HG02938 (cell line): ENCODE data around the gene RMND5A.
"Not testable (repeated sequence)": the region's sequence is repeated elsewhere in the genome, so short reads cannot be mapped to it uniquely, and the experiment has no call there.

Source experiments
- ATAC-seq: cut with Tn5 transposase; IDR thresholded peaks from one replicate; pipeline ENCODE4 v1.9.1; 2021; ENCODE audit warnings: mild to moderate bottlenecking, moderate library complexity; ENCODE audit not compliant: unreplicated experiment

Gene RMND5A

GRCh38 chr2:86714579-86715173, 5.4 kb upstream of the RMND5A start:
- not testable (repeated sequence) for ATAC-seq

DNA sequence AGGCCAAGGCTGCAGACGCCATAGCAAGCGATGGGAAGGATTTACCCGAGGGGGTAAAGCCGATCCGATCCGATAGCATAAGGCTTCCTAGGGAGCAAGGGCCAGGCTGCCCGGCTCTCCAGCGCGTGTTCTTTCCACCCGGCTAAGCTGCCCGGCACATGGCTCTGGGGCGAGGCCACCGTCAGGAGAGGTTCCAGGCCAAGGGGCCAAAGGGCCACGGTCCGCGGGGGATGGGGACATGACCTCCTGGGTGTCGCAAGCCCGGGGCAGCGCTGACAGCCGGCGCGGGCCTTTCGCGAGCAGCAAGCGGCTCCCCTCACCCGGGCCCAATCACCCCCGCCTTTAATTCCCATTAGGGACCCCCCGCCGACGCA, 841 bp upstream of the RMND5A start:
- ATAC-seq = peak; percentile 11

DNA sequence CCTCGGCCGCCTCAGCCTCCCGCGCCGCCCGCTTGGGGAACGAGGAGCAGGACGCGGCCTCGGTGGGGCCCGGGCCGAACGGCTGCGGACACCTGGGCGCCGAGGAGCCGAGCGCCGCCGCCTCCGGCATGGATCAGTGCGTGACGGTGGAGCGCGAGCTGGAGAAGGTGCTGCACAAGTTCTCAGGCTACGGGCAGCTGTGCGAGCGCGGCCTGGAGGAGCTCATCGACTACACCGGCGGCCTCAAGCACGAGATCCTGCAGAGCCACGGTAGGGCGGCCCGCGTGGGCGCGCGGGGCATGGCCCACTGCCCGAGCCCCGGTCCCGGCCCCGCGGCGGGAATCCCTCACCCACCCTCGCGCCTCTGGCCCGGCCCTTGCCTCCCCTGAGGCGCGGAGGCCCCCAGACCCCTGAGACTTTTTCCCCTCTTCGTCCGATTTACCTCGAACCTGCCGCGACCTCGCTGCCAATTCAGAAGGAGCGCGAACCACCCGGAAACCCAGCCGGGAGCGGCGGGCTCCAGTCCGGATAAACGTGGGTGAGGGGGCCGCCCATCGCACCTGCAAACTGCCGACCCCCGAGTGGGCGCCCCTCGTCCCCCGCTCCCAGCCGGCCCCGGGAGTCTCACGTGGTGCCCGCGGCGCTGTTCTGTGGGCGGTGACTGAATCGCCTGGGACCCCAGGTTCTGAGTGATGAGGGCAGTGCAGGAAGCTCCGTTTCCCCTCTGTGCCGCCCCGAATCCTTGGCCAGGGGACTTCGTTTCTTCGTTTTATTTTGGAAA, 639 bp downstream of the RMND5A start:
- ATAC-seq = peak; percentile 28

- ATAC-seq = not testable (repeated sequence)
These were observed 5.6 kb downstream of the RMND5A start for GRCh38 chr2:86725706-86726105.

DNA sequence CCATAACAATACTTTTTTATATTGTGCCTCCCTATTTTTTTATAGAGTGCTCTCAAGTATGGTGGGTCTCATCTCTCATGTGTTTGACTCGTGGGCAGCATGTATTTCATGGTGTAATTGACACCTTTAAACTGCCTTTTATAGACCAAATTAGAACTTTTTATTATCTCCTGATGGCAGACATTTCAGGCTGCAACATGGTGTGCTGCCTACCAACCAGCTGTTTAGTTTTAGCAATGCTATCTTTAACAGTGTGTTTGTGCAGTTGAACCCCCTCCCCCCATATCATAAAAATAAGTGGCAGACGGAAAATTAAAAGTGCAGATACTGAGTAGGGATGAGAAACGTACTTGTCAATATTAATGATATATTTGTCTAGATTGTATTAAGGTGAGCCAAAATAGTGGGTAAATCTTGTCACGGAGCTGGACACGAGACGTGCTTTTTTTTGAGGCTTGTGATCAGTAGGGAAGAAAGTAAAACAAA, 12.0 kb downstream of the RMND5A start:
- ATAC-seq = not testable (repeated sequence)

- not testable (repeated sequence) for ATAC-seq
These were observed 12.7 kb downstream of the RMND5A start for GRCh38 chr2:86732837-86733236.

DNA sequence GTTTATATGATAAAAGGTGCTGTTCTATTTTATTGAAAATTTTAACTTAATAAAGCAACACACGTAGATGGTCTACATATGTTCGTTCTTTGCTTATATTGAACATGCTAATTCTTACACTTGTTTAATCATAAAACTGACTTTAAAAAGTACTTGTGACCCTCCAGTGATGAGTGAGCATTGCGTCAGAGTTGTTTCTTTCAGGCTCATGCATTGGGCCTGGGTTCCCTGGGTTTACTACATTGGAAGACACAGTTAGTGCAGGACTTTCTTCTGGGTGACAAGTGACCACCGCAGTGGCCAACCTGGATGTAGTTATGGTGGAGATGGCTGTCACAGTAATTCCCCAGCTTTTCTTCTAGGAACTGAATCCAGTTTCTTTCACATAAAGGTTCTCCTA, 13.4 kb downstream of the RMND5A start:
- not testable (repeated sequence) for ATAC-seq

DNA sequence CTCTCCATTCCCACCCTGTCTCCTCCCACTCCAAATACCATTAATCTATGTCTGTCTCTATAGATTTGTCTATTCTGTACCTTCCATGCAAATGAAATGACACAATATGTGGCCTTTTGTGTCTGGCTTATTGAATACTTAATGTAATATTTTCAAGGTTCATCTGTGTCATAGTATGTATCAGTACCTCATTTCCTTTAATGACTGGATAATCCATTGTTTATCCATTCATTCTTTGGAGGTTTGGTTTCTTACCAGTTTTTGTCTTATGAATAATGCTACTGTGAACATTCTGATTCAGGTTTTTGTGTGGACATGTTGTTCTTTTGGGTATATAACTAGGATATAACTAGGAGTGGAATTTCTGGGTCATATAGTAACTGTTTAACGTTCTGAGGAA, 14.8 kb downstream of the RMND5A start:
- not testable (repeated sequence) for ATAC-seq

DNA sequence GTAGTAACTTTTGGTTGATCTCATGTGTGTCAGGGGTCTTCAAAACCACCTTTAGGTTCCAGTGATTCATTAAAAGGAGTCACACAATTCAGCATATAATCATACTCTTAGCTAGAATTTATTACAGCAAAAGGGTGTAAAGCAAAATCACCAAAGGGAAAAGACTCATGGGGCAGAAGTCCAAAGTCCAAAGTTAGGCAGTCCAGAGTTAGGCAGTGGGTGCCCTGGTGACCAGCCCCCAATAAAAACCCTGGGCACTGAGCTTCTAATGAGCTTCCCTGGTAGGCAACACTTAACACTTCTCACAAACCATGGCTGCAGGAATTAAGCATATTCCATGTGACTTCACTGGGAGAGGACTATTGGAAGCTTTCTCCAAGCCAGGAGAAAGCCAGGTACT, 19.4 kb downstream of the RMND5A start:
- not testable (repeated sequence) for ATAC-seq

GRCh38 chr2:86739889-86740288, 19.8 kb downstream of the RMND5A start:
- not testable (repeated sequence) for ATAC-seq

- not testable (repeated sequence) for ATAC-seq
These were observed 21.9 kb downstream of the RMND5A start for GRCh38 chr2:86741889-86742498.

GRCh38 chr2:86744152-86744551, 24.1 kb downstream of the RMND5A start:
- ATAC-seq = no peak

DNA sequence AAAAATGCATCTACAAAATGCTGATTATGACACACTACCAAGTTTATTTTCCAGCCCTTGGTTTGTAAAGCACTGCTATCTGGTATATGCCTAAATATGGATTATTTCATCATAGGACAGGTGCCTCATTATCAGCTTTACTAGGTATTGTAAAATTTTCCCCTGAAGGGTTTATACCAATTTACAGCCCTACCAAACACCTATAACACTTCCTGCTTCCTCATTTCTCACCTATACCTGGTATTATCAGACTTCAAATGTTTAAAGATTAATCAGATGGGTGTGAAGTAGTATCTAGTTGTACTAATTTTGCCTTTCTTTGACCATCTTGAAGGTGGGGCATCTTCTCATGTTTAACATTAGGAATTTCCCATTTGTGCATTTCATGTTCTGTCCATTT, 26.8 kb downstream of the RMND5A start:
- no peak for ATAC-seq

GRCh38 chr2:86747711-86748639, 27.9 kb downstream of the RMND5A start:
- ATAC-seq = no peak

DNA sequence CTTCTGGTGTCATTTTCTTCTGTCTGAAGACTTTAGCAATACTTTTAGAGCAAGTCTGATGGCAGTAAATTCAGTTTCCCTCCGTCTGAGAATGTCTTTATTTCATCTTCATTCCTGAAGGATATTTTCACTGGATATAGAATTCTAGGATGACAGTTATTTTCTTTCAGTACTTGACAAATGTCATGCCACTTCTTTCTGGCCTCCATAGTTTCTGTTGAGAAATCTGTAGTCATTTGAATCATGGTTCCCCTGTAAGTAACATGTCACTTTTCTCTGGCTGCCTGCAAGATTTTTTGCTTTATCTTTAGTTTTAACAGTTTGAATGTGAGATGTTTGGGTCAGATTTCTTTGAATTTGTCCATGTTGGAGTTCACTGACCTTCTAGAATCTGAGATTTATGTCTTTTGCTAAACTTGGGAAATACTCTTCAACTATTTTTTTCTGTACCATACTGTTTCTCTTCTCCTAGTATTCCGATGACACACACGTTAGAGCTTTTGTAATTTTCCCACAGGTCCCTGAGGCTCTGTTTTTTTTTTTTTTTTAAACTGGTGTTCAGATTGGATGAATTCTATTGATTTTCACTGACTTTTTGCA, 30.2 kb downstream of the RMND5A start:
- ATAC-seq = no peak

DNA sequence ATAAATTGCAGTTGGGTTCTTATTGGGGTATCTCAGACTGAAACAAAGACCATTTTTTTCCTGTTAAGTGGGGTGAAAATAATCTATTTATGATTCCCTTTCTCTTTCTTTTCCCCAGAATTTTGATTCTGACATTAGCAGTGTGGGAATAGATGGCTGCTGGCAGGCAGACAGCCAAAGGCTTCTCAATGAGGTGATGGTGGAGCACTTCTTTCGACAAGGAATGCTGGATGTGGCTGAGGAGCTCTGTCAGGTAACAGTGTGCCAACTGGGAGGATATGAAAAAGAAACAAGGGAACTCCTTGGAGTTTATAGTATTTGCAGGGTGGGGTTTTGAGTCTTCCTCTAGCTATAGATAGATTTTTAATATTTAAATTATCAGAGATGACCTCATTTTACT, 31.7 kb downstream of the RMND5A start:
- no peak for ATAC-seq

DNA sequence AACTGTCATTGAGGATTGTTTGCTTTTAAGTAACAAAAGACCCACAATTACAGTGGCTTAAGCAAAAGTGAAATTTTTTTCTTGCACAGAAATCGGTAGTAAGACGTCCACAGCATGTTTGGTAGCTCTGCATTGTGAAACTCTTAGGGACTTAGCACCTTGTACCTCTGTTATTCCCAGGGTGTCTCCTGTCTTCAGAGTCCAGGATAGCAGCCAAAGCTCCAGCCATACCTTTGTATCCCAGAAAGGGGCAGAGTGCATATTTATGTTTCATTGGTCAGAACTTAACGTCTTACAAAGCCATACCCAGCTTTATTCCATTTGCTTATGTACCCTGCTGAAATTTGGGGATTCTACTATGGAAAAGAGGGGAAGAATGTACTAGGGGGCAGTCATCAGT, 32.8 kb downstream of the RMND5A start:
- ATAC-seq = no peak

DNA sequence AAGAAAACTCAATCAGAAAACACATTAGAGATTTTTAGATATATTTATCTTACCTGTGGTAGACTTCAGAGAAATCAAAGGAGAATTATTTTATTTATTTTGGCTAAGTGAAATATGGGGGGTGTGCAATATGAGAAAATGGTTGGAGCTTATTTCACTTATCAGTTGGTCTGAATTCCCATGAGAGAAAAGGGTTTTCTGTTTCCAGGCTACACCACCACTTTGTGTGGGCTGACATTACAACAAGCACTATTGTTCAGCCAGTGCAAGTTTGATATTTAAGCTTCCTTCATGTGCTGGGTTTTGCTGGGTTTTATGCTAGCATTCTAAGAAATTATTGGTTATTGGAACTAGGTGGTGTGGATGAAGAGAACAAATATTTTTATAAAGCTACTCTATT, 33.5 kb downstream of the RMND5A start:
- ATAC-seq = no peak

DNA sequence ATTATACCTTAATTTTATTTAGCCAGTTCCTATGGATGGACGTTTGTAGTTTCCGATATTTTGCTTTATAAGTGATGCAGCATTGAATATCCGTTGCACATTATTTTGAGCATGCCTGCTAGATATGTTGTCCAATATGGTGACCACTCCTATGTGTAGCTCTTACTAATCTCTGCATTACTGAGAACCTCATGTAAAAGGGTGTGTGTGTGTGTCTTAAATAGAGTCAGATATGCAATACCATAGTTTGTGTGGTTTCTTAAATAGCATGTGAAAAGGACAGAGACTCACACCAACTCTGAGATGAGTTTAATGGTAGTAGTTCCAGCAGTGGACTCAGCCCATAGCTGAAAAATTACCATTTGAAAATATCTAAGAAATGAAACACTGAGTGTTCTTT, 38.3 kb downstream of the RMND5A start:
- no peak for ATAC-seq

DNA sequence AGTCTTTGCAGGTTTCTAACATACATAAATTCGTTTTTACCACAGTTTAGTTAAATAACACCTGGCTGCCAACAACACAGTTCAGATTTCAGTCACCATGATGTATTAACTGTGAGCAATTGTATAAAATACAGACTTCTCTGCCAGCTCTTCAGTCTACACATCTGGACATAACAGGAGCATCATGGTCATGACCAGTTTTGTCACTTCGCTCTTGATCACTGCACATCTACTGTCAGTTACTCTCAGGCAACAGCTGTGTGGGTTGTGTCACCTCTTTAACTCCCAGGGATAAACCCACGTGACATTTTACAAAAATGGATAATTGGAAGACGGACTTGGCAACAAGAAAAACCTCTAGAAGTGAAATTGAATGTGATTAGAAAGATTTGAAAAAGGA, 40.3 kb downstream of the RMND5A start:
- no peak for ATAC-seq
